Activated CD4-positive, alpha-beta T cell treated with anti-CD3 and anti-CD28 coated beads, Interleukin-2, amount 50 U/mL, for 48 hours (primary cell): ENCODE measurements around the gene TRIP6.
A peak's percentile ranks its signal among the peaks of the same experiment; 100 is the strongest.

Experiments used
- DNase-seq, 2 experiments: peaks; one replicate each; pipeline ENCODE4 v3.0.0-alpha.2; 2020

Gene TRIP6

DNA sequence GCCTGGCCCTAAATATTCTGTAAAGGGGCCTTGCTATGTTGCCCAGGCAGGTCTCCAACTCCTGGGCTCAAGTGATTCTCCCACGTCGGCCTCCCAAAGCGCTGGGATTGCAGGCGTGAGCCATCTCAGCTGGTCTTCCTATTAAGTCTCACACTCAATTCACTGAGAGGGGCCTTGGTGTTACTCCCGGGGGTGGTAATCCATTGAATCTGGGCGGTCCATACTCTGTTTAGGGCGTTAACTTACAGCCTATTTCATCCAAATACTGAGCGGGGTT lies 7.1 kb downstream of the TRIP6 start:
- DNase-seq: no peak

DNA sequence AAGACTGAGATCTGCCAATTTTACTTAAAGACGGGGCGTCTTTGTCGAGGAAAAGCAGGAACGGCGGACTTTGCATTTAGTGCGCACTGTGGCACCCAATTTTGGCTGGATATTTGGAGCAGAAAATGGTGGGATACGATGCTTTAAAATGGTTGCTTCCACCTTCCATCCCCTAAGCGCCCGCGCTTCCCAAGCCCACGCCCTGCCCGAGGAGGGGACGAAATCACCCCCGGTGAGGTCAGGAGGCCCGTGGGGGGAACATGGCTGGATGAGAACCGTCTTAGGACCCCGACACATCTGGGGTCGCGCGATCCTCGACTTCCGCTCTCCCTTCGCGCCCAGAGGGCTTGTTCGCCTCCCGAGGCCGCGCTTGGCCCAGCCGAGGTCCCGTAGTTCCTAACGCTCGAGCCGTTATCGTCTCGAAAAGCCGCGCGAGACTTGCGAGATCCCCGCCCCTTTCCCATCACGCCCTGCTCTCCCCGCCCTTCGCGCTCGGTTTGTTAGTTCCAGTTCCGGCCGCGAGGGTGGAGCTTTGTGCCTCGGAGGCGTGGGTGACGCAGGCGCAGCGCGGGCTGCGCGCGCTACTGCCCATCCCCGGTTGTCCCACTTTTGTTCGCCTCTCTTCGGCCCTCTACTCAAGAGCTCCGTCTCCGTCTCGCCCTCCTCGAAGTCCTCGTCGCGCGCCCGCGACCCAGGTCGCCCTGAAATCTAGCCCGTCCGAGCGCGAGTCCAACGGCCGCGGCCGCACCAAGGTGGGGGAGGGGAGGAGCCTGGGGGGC lies 7.6 kb downstream of the TRIP6 start, which contains the start of gene SRRT:
Gene SRRT (plus strand): TSS at position 527 of the 779 bp plus-strand sequence. CDS start 488 bp downstream, outside the sequence.
- peak; percentile 99 for DNase-seq

DNA sequence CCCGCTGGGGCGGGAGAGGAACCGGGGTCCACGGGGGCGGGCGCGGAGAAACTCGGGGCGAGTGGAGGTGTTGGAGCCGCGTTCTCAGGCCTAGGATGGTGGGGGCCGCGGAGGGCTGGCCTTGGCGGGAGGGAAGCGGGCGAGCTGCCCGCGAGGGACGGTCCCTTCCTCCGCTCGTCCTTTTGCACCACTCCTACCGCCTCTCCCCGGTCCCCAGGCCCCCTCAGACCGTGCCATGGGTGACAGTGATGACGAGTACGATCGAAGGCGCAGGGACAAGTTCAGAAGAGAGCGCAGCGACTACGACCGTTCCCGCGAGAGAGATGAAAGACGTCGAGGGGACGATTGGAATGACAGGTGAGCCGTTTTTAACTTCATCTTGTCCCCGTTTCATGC lies 8.2 kb downstream of the TRIP6 start:
- peak in 1 of 2 experiments; percentile 49 for DNase-seq

DNA sequence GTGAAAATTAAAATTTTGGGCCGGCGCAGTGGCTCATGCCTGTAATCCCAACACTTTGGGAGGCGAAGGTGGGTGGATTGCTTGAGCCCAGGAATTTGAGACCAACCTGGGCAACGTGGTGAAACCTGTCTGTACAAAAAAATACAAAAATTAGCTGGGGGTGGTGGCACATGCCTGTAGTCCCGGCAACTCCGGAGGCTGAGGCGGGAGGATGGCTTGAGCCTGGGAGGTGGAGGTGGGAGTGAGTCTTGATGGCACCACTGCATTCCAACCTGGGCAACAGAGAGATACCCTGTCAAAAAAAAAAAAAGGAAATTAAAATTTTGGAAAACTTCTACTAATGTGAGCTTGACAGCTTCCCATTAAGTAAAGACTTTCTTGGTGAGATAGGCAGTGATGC lies 10.8 kb downstream of the TRIP6 start:
- no peak for DNase-seq

DNA sequence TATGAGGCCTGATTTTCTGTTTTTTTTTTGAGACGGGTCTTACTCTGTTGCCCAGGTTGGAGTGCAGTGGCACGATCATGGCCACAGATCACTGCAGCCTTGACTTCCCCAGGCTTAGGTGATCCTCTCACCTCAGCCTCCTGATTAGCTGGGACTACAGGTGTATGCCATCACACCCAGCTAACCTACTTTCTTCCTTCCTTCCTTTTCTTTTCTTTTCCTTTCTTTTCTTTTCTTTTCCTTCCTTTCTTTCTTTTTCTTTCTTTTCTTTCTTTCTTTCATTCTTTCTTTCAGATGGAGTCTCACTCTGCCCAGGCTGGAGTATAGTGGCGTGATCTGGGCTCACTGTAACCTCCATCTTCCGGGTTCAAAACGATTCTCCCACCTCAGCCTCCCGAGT lies 11.5 kb downstream of the TRIP6 start:
- no peak for DNase-seq

DNA sequence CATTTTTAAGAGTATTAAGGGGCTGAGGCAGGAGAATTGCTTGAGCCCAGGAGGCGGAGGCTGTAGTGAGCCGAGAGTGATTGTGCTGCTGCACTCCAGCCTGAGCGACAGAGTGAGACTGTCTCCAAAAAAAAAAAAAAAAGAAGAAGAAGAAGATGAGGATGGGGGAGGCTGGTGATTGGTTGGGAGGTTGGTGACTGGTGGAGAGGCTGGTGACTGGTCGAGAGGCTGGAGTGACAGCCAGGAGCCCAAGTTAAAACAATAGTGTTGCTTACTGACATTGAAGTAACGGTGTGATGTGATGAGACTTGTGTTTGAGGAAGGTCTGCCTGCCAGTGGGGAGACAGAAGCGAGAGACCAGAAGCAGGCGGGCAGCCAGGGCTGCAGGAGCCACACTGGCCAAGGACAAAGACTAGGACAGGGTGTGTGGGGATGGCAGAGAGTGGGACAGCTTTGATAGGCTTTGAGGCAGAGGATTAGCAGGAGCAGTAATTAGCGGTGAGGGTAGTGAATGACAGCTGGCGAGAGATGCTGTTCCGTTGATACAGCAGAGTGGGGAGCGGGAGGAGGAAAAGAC lies 12.6 kb downstream of the TRIP6 start:
- DNase-seq: no peak

DNA sequence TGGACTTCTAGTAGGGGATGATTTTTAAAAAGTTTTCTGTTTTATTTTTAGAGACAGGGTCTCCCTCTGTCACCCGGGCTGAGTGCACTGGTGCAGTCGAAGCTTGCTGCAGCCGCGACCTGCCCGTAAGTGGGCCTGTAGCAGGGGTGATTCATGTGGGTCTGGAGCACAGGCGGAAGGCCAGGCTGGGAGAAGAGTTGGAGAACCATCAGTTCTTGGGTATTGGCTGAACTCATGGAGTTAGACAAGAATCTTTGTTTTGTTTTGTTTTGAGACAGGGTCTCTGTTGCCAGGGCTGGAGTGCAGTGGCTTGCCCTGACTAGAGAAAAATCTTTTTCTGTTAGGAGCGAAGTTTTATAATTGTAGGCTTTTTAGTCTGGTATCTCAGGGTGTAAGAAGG lies 13.5 kb downstream of the TRIP6 start:
- no peak for DNase-seq

DNA sequence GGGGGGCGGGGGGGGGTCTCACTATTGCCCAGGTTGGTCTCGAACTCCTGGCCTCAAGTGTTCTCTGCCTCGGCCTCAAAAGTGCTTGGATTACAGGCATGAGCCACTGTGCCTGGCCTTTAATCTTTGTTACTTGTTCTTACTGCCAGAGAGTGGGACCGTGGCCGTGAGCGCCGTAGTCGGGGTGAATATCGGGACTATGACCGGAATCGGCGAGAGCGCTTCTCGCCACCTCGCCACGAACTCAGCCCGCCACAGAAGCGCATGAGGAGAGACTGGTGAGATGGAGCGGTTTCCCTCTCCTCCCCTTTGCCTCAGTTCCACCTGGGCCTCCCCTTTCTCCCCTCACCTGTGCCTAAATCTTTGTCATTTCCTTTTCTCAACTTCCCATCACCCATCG lies 13.9 kb downstream of the TRIP6 start:
- no peak for DNase-seq

DNA sequence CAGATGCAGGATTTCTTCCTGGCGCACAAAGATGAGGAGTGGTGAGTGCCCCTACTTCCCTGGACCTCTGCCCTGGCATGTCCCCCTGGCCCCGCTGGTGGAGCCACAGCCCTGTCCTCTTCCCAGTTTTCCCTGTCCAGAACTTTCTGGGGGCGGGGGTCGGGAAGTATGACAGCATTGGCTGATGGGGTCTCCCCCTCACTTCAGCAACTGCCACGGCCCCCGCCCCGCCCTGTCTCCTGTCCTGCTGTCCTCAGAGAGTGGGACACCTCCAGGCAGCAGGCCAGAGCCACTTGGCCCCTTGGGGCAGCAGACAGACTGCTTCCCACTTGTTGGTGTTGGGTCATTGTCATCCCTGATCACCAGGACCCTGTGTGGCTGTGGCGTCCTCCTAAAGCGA lies 15.0 kb downstream of the TRIP6 start:
- no peak for DNase-seq

DNA sequence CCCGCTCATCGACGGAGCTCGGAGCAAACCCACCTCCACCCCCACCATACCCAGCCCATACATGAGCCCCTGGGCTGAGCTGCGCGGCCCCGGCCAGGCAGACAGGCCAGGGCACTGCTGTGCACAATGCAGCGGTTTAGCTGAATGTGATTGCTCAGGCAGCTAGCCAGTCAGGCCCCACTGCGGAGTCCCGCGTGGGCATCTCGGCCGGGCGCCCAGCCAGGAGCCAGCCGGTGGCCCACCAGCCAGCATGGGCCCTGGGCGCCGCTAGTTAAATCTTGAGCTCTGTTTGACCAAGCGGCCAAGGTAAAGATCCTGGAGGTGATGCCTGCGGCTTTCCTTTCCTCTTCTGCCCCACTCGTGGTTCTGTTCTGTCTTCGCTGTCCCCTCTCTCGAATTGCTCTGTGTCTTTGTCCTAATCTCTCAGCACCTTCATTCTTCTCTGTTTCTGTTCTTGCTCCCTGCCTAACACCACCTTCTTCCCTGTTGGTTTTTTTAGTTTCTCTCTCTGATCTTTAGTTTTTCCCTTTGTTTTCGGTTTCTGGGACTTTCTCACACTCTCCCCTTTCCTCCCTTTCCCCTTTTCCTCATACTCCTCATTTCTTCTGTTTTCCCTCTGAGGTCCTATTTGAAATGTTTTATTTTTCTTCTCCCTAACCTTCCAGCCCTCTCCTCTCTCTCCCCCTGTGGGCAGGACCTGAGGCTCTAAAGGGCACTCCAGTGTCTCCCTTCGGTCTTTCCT lies 15.8 kb downstream of the TRIP6 start:
- DNase-seq: no peak

DNA sequence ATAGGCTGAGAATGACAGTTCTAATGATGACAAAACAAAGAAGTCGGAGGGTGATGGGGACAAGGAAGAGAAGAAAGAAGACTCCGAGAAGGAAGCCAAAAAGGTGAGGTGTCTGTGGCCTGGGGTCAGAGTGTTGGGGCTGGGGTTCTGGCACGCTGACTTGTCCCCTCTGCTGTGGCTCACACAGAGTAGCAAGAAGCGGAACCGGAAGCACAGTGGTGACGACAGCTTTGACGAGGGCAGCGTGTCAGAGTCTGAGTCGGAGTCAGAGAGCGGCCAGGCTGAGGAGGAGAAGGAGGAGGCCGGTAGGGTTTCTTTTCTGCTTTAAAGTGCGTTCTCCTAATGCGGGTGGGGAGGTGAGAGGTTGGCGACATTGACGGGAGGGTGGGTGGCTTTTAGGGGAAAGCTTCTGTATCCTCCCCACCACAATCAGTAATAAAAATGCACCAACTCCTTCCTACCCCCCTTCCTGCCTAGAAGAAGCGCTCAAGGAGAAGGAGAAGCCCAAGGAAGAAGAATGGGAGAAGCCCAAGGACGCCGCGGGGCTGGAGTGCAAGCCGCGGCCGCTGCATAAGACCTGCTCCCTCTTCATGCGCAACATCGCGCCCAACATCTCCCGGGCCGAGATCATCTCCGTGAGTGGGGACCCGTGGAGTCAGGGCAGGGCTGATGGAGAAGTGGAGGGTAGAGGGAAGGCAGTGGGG lies 17.7 kb downstream of the TRIP6 start:
- no peak for DNase-seq

DNA sequence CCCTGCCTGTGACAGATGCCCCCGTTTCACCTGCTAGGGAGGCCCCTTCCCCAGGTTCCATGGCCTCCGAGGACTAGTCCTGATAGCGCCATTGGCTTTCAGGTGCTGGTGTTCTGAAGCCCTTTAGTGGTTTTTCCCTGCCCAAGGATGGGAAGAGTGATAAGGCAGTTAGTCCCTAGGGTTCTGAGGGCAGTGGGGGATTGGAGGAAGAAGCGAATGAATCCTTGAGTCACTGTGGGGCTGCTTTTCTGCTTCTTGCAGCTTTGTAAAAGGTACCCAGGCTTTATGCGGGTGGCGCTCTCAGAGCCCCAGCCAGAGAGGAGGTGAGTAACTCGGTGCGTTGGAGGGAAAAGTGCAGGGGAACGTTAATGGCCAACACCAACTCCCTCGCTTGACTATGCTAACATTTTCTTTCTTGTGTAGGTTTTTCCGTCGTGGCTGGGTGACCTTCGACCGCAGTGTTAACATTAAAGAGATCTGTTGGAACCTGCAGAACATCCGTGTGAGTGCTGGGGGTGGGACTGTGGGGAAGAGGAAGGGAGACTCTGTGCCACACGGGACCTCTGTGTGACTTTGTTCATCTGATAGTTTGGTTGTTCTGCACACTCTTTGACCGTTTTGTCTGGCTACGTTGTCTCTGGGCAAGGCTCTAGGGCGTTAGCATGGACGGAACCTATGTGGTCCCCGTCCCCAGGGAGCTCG lies 18.4 kb downstream of the TRIP6 start:
- DNase-seq: no peak

DNA sequence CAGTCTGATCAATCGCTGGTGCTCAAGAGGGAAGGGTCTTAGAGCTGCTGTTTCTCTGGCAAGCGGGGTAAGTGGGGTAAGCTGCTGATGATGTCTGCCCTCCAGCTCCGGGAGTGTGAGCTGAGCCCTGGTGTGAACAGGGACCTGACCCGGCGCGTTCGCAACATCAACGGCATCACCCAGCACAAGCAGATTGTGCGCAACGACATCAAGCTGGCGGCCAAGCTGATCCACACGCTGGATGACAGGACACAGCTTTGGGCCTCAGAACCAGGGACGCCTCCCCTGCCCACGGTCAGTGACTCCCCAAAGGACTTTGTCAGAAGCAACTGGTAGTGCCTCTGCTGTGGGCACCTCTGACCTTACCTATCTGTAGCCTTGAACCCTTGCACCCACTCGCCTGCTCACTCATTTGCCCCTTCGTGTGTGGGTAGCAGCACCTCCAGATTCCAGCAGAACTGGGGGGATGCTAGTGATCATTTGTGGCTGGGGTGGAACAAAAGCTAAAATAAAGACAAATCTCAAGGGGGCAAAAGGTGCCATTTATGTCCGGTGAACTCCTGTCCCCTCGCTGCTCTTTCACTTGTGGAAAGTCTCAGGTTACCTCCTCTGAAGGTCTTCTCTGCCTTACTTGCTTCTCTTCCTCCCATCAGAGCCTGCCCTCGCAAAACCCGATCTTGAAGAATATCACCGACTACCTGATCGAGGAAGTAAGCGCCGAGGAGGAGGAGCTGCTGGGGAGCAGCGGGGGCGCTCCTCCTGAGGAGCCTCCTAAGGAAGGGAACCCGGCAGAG lies 19.2 kb downstream of the TRIP6 start:
- DNase-seq: no peak

DNA sequence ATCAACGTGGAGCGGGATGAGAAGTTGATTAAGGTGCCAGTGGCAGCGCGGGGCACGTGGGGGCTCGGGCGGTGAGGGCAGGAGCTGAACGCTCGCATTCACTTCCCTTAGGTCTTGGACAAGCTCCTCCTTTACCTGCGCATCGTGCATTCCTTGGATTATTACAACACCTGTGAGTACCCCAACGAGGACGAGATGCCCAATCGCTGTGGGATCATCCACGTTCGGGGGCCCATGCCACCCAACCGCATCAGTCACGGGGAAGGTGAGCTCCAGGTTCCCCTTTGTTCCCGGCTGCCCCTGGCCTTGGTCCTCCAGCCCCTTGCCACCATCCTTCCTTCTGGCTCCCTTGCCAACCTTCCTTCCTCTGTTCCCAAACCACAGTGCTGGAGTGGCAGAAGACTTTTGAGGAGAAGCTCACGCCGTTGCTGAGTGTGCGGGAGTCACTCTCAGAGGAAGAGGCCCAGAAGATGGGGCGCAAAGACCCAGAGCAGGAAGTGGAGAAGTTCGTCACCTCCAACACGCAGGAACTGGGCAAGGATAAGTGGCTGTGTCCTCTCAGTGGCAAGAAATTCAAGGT lies 19.8 kb downstream of the TRIP6 start:
- DNase-seq: peak in 1 of 2 experiments; percentile 15

DNA sequence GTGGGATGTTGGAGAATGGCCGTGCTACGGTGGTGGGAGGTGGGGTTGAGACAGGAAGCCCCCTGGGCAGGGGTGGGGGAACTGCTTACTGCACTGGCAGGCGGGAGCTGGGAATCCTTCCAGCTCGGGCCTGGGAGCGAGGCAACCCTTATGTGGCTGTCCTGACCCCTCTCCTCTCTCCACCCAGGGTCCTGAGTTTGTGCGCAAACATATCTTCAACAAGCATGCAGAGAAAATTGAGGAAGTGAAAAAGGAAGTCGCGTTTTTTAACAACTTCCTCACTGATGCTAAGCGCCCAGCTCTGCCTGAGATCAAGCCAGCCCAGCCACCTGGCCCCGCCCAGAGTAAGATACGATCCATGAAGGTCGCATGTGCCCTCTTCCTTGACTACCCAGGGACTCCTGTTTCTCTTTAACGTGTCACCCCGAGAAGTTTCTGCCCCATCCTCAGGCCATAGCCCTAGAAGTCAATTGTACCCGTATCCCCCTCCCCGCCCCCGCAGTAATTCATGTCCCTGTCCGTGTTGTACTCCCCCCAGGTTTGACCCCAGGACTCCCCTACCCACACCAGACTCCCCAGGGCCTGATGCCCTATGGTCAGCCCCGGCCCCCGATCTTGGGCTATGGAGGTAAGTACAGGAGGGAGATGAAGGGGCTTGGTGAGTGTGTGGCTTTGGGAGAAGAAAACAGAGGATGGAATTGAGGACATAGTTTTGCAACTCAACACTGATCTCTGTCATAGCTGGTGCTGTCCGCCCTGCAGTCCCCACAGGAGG lies 20.5 kb downstream of the TRIP6 start:
- peak in 1 of 2 experiments; percentile 63 for DNase-seq

DNA sequence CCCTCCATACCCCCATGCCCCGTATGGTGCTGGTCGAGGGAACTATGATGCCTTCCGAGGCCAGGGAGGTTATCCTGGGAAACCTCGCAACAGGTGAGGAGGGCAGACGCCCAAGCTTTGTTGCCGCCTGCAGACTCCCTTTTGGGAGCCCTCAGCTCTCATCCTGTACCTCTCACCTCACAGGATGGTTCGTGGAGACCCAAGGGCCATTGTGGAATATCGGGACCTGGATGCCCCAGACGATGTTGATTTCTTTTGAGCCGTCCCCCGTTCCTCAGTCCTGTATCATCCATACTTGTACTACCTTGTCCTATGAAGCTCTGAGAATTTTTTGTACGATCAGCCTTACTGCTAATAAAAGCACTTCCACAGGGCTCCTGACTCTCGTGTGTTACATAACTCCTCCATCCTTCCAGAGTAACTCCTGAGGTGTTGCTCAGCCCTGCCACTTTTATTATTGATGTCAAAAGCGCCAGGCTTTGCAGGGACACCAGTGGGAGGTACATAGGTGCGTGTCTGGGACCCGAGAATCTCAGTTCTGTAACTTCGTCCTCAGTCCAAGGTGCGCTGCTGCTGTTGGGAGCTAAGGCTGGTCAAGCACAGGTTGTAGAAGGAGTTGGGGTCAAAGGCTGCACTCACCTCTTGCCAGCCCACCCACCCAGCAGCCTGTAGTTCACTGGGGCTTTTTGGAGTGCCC lies 21.3 kb downstream of the TRIP6 start:
- DNase-seq: no peak

DNA sequence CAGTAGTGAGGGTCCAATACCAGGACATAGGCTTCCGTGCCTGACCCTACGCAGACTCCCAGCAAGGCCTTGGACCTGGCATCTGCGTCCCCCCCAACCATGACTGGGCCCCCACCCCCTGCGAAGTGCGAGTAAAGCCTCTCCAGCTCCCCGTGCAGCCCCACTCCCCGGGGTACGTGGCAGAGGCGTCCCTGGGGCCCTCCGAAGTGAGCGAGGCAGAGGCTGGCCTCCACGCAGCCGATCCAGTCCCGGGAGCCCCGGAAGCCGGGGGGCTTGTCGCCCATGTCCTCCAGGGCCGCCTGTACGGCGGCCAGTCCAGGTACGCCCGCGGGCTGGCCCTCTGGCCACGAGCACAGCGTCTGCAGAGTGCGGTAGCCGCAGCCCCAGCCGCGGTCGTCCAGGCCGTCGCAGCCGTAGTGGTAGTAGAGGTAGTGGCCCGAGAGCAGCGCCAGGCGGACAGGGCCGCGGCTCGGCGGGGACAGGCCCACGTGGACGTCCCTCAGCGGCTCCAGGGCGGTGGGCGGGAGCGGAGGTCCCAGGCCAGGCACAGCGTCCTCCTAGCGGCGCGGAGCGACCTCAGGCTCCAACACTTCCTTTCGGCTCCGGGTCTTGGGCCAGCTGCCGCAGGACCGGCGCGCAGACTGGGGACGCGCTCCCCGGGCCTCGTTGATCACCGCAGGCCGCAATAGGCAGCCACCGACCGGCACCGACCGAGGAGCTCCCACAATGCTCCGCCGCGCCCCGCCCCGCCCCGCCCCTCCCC lies 22.0 kb downstream of the TRIP6 start, which contains the start of gene UFSP1:
Gene UFSP1 (minus strand): TSS at position 728 of the 763 bp plus-strand sequence. CDS start 444 bp downstream, at position 284.
- peak in 1 of 2 experiments; percentile 18 for DNase-seq

DNA sequence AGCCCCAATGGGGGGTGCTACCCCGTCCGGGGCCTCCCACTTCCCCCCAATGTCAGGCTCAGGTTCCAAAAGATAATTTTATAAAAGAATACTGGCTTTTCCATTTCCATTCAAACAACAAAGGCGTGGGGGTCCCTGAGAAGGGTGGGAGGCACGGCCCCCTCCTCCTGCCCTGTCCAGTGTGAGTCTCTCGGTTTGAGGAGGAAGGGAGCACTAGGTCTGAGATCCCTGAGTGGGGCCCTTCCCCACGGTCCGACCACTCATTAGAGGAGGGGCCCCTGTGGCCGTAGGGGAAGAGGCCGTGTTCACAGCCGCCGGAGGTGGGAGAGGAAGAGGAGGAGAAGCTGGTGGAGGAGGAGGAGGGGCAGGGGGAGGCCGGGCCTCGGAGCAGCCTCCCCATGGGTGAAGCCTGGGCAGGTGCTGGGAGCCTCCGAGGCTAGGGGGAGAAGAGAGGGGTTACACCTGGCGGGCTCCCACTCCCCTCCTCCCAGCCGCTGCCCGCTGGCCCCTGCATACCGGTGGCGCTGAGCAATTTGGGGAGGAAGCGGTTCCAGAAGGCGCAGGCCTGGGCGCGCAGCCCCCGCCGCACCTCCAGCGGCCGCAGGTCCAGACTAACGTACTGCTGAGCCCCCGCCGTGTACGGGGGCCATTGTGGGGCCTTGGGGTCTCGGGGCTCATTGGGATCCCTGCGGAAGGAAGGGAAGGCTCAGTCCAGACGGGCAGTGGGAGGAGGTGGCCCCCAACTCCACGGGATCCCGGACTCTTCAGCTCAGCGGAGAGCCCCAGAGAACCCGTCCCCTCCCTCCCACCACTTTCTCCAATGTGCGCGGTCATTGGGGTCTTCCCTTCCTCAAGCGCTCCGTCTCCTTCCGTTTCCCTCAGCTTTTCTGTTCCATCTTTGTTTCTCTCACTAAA lies 23.7 kb downstream of the TRIP6 start:
- no peak for DNase-seq
